ENCODE data around the gene ABHD6.

ABHD6 gene

GRCh38 chr3:58331593-58332152 is 94.1 kb downstream of the ABHD6 start:
- Histone ChIP-seq H3K9ac (ENCODE audit: low read length) (no peak overlapping the region), H2AFZ (ENCODE audit: low read depth, low read length) (peak overlapping the region; percentile 91; the same call in 1 of the 2 replicates)

GRCh38 chr3:58332575-58333188 is 95.1 kb downstream of the ABHD6 start, which contains the start of gene PXK:
PXK (plus strand) TSS chr3:58332892; CDS start chr3:58332989, 97 bp downstream.
- Histone ChIP-seq H3K9me3 (ENCODE audit: insufficient read depth, low read length) (no peaks in the 10 kb centered on the region), H3K4me2 (ENCODE audit: low read length) (peak within 1 kb of the TSS; percentile 82), H3K9ac (ENCODE audit: low read length) (peak within 1 kb of the TSS; percentile 69), H3K4me1 (ENCODE audit: low read length) (peaks cover 13% of the 10 kb centered on the region), H3K27me3 (ENCODE audit: low read depth, low read length) (no peaks in the 10 kb centered on the region), H2AFZ (ENCODE audit: low read depth, low read length) (peak within 1 kb of the TSS; percentile 91), H3K27ac (ENCODE audit: low read length) (no peak within 1 kb of the TSS), H3K4me3 (ENCODE audit: low read length) (peak within 1 kb of the TSS; percentile 91), H3K79me2 (ENCODE audit: low read length) (peaks cover 10% of the 10 kb centered on the region; the same call in 1 of the 2 replicates), H3K36me3 (replicated peaks; ENCODE audit: low read depth, low read length) (no peaks in the 10 kb centered on the region), H4K20me1 (ENCODE audit: insufficient read depth, low read length) (no peaks in the 10 kb centered on the region)
- TF ChIP-seq CTCF (IDR thresholded peaks at IDR 0.05; ENCODE audit: low read depth, low read length) (peak; percentile 23), EZH2phosphoT487 (IDR thresholded peaks at IDR 0.05; ENCODE audit: low read depth) (no peak)

More at GRCh38 chr3:58331593-58332152, 94.1 kb downstream of the ABHD6 start:
- H4K20me1 ChIP-seq (ENCODE audit: insufficient read depth, low read length) = no peaks in the 10 kb centered on the region
- peaks cover 13% of the 10 kb centered on the region for H3K4me1 ChIP-seq (ENCODE audit: low read length)
- H3K4me3 ChIP-seq (ENCODE audit: low read length) = peak overlapping the region; percentile 91; the same call in 1 of the 2 replicates
- H3K79me2 ChIP-seq (ENCODE audit: low read length) = peaks cover 10% of the 10 kb centered on the region; the same call in 1 of the 2 replicates
- H3K27ac ChIP-seq (ENCODE audit: low read length) = no peak overlapping the region
- no peaks in the 10 kb centered on the region for H3K27me3 ChIP-seq (ENCODE audit: low read depth, low read length)
- H3K4me2 ChIP-seq (ENCODE audit: low read length) = no peak overlapping the region
- no peaks in the 10 kb centered on the region for H3K36me3 ChIP-seq (replicated peaks; ENCODE audit: low read depth, low read length)
- no peak for TF ChIP-seq CTCF (IDR thresholded peaks at IDR 0.05; ENCODE audit: low read depth, low read length)
- no peak for TF ChIP-seq EZH2phosphoT487 (IDR thresholded peaks at IDR 0.05; ENCODE audit: low read depth)
- no peaks in the 10 kb centered on the region for H3K9me3 ChIP-seq (ENCODE audit: insufficient read depth, low read length)

GRCh38 chr3:58333206-58334012 is 95.8 kb downstream of the ABHD6 start:
- no peak overlapping the region for H3K27ac ChIP-seq (ENCODE audit: low read length)
- H3K4me2 ChIP-seq (ENCODE audit: low read length) = peak overlapping the region; percentile 82
- peak overlapping the region; percentile 91 for H3K4me3 ChIP-seq (ENCODE audit: low read length)
- TF ChIP-seq EZH2phosphoT487 (IDR thresholded peaks at IDR 0.05; ENCODE audit: low read depth) (no peak), CTCF (IDR thresholded peaks at IDR 0.05; ENCODE audit: low read depth, low read length) (peak; percentile 57)
- peaks cover 10% of the 10 kb centered on the region; the same call in 1 of the 2 replicates for H3K79me2 ChIP-seq (ENCODE audit: low read length)
- no peaks in the 10 kb centered on the region for H4K20me1 ChIP-seq (ENCODE audit: insufficient read depth, low read length)
- no peaks in the 10 kb centered on the region for H3K27me3 ChIP-seq (ENCODE audit: low read depth, low read length)
- peak overlapping the region; percentile 70; the same call in 1 of the 2 replicates for H2AFZ ChIP-seq (ENCODE audit: low read depth, low read length)
- peaks cover 13% of the 10 kb centered on the region for H3K4me1 ChIP-seq (ENCODE audit: low read length)
- no peaks in the 10 kb centered on the region for H3K9me3 ChIP-seq (ENCODE audit: insufficient read depth, low read length)
- peak overlapping the region; percentile 69 for H3K9ac ChIP-seq (ENCODE audit: low read length)
- no peaks in the 10 kb centered on the region for H3K36me3 ChIP-seq (replicated peaks; ENCODE audit: low read depth, low read length)

GRCh38 chr3:58334013-58334321 is 96.4 kb downstream of the ABHD6 start:
- Histone ChIP-seq H3K4me2 (ENCODE audit: low read length) (peak overlapping the region; percentile 82), H3K9me3 (ENCODE audit: insufficient read depth, low read length) (no peaks in the 10 kb centered on the region), H3K4me1 (ENCODE audit: low read length) (peaks cover 13% of the 10 kb centered on the region), H3K36me3 (replicated peaks; ENCODE audit: low read depth, low read length) (no peaks in the 10 kb centered on the region), H3K27ac (ENCODE audit: low read length) (no peak overlapping the region), H3K4me3 (ENCODE audit: low read length) (peak overlapping the region; percentile 91), H3K27me3 (ENCODE audit: low read depth, low read length) (no peaks in the 10 kb centered on the region), H3K79me2 (ENCODE audit: low read length) (peaks cover 10% of the 10 kb centered on the region; the same call in 1 of the 2 replicates), H4K20me1 (ENCODE audit: insufficient read depth, low read length) (no peaks in the 10 kb centered on the region), H3K9ac (ENCODE audit: low read length) (peak overlapping the region; percentile 69), H2AFZ (ENCODE audit: low read depth, low read length) (no peak overlapping the region)
- TF ChIP-seq CTCF (IDR thresholded peaks at IDR 0.05; ENCODE audit: low read depth, low read length) = no peak
- TF ChIP-seq EZH2phosphoT487 (IDR thresholded peaks at IDR 0.05; ENCODE audit: low read depth) = no peak
